Measurements from ENCODE around the gene UNC5A. TPM values are rescaled to one million over a fixed set of nuclear protein-coding genes. Genes with fewer than 3 reads are reported as not detected.

UNC5A gene
- total RNA-seq, 1 donor from 2014 or later = not detected

DNA sequence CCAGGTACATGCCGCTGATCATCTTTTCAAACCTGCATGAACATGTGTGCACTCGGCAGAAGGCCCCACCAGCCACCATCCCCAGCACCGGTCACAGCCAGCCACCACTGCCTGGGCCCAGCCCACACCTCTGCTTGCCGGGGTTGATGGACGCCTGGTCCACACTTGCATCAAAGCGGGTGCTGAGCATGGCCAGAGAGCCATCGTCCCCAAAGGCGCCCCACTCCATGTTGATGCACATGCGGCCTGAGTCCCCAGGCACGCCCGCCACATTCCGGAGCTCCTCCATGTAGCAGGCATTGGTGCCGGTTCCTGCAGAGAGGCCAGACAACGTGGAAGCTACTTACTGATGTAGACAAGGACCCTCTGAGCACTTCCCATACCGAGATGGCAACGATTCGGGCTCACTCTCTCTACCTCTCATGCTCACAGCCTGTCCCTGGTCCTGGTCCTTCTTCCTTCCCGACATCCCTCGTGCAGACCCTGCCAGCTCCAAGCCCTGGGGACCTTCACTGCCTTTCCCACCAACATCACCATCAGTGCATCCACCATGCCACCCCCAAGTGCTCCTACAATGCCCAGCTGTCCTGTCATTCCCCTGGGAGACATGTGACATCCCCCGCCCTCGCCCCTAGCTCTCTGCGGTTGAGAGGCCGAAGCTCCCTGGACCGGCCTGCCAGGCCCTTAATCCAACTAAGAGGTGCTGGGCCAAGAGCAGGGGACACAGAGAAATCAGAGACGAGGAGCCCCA is 71.6 kb downstream of the UNC5A start:
- Mint-ChIP-seq H3K27ac (no peak overlapping the region), H3K9me3 (no peaks in the 10 kb centered on the region), H3K4me3 (no peak overlapping the region), H3K4me1 (no peaks in the 10 kb centered on the region), H3K27me3 (peaks cover 10% of the 10 kb centered on the region), H3K36me3 (ENCODE audit: low read depth) (no peaks in the 10 kb centered on the region)
- intact Hi-C loops (cut with micrococcal nuclease) = no loop called here
- TF ChIP-seq, protein P1, sequence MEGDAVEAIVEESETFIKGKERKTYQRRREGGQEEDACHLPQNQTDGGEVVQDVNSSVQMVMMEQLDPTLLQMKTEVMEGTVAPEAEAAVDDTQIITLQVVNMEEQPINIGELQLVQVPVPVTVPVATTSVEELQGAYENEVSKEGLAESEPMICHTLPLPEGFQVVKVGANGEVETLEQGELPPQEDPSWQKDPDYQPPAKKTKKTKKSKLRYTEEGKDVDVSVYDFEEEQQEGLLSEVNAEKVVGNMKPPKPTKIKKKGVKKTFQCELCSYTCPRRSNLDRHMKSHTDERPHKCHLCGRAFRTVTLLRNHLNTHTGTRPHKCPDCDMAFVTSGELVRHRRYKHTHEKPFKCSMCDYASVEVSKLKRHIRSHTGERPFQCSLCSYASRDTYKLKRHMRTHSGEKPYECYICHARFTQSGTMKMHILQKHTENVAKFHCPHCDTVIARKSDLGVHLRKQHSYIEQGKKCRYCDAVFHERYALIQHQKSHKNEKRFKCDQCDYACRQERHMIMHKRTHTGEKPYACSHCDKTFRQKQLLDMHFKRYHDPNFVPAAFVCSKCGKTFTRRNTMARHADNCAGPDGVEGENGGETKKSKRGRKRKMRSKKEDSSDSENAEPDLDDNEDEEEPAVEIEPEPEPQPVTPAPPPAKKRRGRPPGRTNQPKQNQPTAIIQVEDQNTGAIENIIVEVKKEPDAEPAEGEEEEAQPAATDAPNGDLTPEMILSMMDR (IDR thresholded peaks at IDR 0.05) = no peak
- POLR2A ChIA-PET = no interaction called here
- CTCF ChIA-PET = no interaction called here
- no peak for DNase-seq
- no peak for ATAC-seq (ENCODE audit: low read depth)

DNA sequence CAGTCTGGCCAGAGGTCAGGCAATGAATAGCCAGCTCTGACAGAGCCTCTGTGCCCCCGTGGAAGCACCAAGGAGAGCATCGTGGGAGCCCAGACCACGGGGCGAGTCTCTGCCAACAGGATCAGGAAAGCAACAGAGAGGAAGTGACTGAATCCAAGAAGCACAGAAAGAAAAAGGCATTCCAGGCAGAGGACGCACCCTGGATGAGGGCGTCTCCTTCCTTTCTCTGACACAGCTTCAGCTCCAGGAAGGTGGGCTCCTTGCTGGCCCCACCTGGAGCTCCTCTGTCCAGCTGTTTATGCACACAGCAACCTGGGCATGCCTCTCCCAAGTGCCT is 72.2 kb downstream of the UNC5A start:
- H3K4me3 Mint-ChIP-seq = no peak overlapping the region

GRCh38 chr5:176883700-176884570 is 73.6 kb downstream of the UNC5A start:
- DNase-seq (no peak), ATAC-seq (ENCODE audit: low read depth) (no peak)
- Mint-ChIP-seq H3K4me1 (no peaks in the 10 kb centered on the region), H3K4me3 (no peak overlapping the region), H3K36me3 (ENCODE audit: low read depth) (no peaks in the 10 kb centered on the region), H3K9me3 (no peaks in the 10 kb centered on the region), H3K27me3 (peaks cover 6% of the 10 kb centered on the region), H3K27ac (no peak overlapping the region)
- ChIA-PET CTCF (no interaction called here), POLR2A (no interaction called here)
- intact Hi-C loops (cut with micrococcal nuclease) = no loop called here
- TF ChIP-seq, protein P1 (IDR thresholded peaks at IDR 0.05) = no peak

More for the DNA sequence above, 72.2 kb downstream of the UNC5A start:
- intact Hi-C loops (cut with micrococcal nuclease) = no loop called here
- ATAC-seq (ENCODE audit: low read depth) = no peak
- no peaks in the 10 kb centered on the region for H3K9me3 Mint-ChIP-seq
- CTCF ChIA-PET = no interaction called here
- TF ChIP-seq, protein P1 (IDR thresholded peaks at IDR 0.05) = no peak
- no peak overlapping the region for H3K27ac Mint-ChIP-seq
- H3K4me1 Mint-ChIP-seq = no peaks in the 10 kb centered on the region
- no peaks in the 10 kb centered on the region for H3K36me3 Mint-ChIP-seq (ENCODE audit: low read depth)
- POLR2A ChIA-PET = no interaction called here
- peaks cover 9% of the 10 kb centered on the region for H3K27me3 Mint-ChIP-seq
- no peak for DNase-seq

- intact Hi-C loops (cut with micrococcal nuclease) = no loop called here
- DNase-seq (no peak), ATAC-seq (ENCODE audit: low read depth) (no peak)
- no peaks in the 10 kb centered on the region for H3K9me3 Mint-ChIP-seq
- POLR2A ChIA-PET = no interaction called here
- H3K27me3 Mint-ChIP-seq = peaks cover 3% of the 10 kb centered on the region
- H3K36me3 Mint-ChIP-seq (ENCODE audit: low read depth) = no peaks in the 10 kb centered on the region
- CTCF ChIA-PET = no interaction called here
- no peak overlapping the region for H3K4me3 Mint-ChIP-seq
- H3K4me1 Mint-ChIP-seq = no peaks in the 10 kb centered on the region
- TF ChIP-seq, protein P1 (IDR thresholded peaks at IDR 0.05) = no peak
- H3K27ac Mint-ChIP-seq = no peak overlapping the region
These were observed 74.2 kb downstream of the UNC5A start for GRCh38 chr5:176884571-176884890.

Measured in activated B cell treated with CpG ODN at 0.5 μM for 24 hours (primary cell).